Activated CD4-positive, alpha-beta T cell treated with anti-CD3 and anti-CD28 coated beads, Interleukin-10, Interleukin-2, amounts not matched to agents 100 ng/mL and 50 ng/mL, durations not matched to agents 16 hours and 8 hours (primary cell): ENCODE data around the gene OGFOD2.

Experiments
- DNase-seq: peaks from one replicate; pipeline ENCODE4 v3.0.0-alpha.2; 2020

Gene OGFOD2

GRCh38 chr12:122977655-122978392 lies 2.8 kb downstream of the OGFOD2 start:
- no peak for DNase-seq

- no peak for DNase-seq
Measured at GRCh38 chr12:122978507-122978955, 3.5 kb downstream of the OGFOD2 start.

- DNase-seq = no peak
Measured at GRCh38 chr12:122979001-122979907, 4.2 kb downstream of the OGFOD2 start.

GRCh38 chr12:122979908-122980182 lies 4.8 kb downstream of the OGFOD2 start:
- no peak for DNase-seq

GRCh38 chr12:122980183-122981035 lies 5.4 kb downstream of the OGFOD2 start, which contains the start of gene ARL6IP4:
Gene ARL6IP4 (plus strand): TSS chr12:122980681. CDS start chr12:122981140, 459 bp downstream.
- DNase-seq = peak; percentile 76

- peak; percentile 15 for DNase-seq
Measured at GRCh38 chr12:122981036-122981471, 6.0 kb downstream of the OGFOD2 start.

- DNase-seq = peak; percentile 21
Measured at GRCh38 chr12:122981587-122982476, 6.8 kb downstream of the OGFOD2 start.

- DNase-seq = no peak
Measured at GRCh38 chr12:122982477-122982815, 7.4 kb downstream of the OGFOD2 start.

- DNase-seq = no peak
Measured at GRCh38 chr12:122982963-122983788, 8.1 kb downstream of the OGFOD2 start.

GRCh38 chr12:122983789-122984515 lies 8.9 kb downstream of the OGFOD2 start:
- no peak for DNase-seq

GRCh38 chr12:122984612-122985337 lies 9.7 kb downstream of the OGFOD2 start:
- DNase-seq = no peak

- no peak for DNase-seq
Measured at GRCh38 chr12:122985338-122986257, 10.6 kb downstream of the OGFOD2 start.

GRCh38 chr12:122986258-122986871 lies 11.3 kb downstream of the OGFOD2 start:
- DNase-seq = no peak

GRCh38 chr12:122987086-122987951 lies 12.3 kb downstream of the OGFOD2 start:
- no peak for DNase-seq

- DNase-seq = no peak
Measured at GRCh38 chr12:122988036-122988435, 13.0 kb downstream of the OGFOD2 start.

GRCh38 chr12:122988612-122989212 lies 13.7 kb downstream of the OGFOD2 start:
- no peak for DNase-seq
